A549 (cell line): ENCODE measurements around the gene DAGLA. TPM values are rescaled to one million over a fixed set of nuclear protein-coding genes. Genes with fewer than 3 reads are reported as not detected.

ENCODE experiments used
- ATAC-seq, 2 experiments: fragments of 200-7000 bp in 1 of 2; fragments of >200 bp in 1 of 2; cut with Nextera tagmentation in 1 of 2; cut with Tn5 transposase in 1 of 2; 3 replicates each; pipeline versions ENCODE4 v1.8.0 to v1.9.1; 2018 to 2020; ENCODE audit warnings: mild to moderate bottlenecking in 1 of 2, moderate library complexity in 1 of 2
- CTCF ChIA-PET: fragments of 300-600 bp; sonication (Branson Sonifier 250); formaldehyde crosslinking; extraction: SDS; loops from one replicate; lab custom pipeline; 2021; ENCODE audit warnings: antibody characterized with exemption, inconsistent platforms; lab: Yijun Ruan, JAX
- POLR2A ChIA-PET: fragments of 350-600 bp; formaldehyde crosslinking; extraction: SDS; loops from one replicate; lab custom pipeline; 2021; ENCODE audit warnings: antibody characterized with exemption, inconsistent platforms; lab: Yijun Ruan, JAX
- DNase-seq, 2 experiments: peaks; one replicate each; pipeline versions ENCODE4 v3.0.0 to v3.0.0-alpha.2; 2011 to 2016; ENCODE audit warnings: low read depth in 1 of 2, low spot score in 1 of 2
- FAIRE-seq: peaks from 2 replicates; lab custom pipeline; 2011; peaks lifted over from hg19 to GRCh38; lab: Jason Lieb, UNC
- H3K27ac ChIP-seq, 2 experiments: fragments of >200 bp; sonication (Bioruptor Twin); formaldehyde crosslinking; 3 replicates each; pipeline ENCODE4 v1.5.1; 2016 to 2017
- H3K4me1 ChIP-seq: fragments of >200 bp; sonication (Bioruptor Twin); formaldehyde crosslinking; 3 replicates; pipeline ENCODE4 v1.6.1; 2016
- H3K4me2 ChIP-seq: fragments of >200 bp; sonication (Bioruptor Twin); formaldehyde crosslinking; 3 replicates; pipeline ENCODE4 v1.6.1; 2016
- H3K4me3 ChIP-seq: fragments of >200 bp; sonication (Bioruptor Twin); formaldehyde crosslinking; 3 replicates; pipeline ENCODE4 v1.5.1; 2016
- H3K9me3 ChIP-seq: fragments of >200 bp; sonication (Bioruptor Twin); formaldehyde crosslinking; 3 replicates; pipeline ENCODE4 v1.6.1; 2016
- BCL3 ChIP-seq: fragments of >200 bp; sonication (Bioruptor Twin); formaldehyde crosslinking; IDR thresholded peaks from 3 replicates; pipeline ENCODE4 v1.6.1; 2016
- BHLHE40 ChIP-seq: IDR thresholded peaks from 2 replicates; pipeline ENCODE4 v1.6.1; 2012; ENCODE audit warnings: low read depth, low read length, inconsistent platforms
- CEBPB ChIP-seq, 2 experiments: fragments of >200 bp in 1 of 2; sonication (Bioruptor Twin) in 1 of 2; formaldehyde crosslinking in 1 of 2; IDR thresholded peaks; 2 replicates each; pipeline ENCODE4 v1.6.1; 2012 to 2016
- CHD2 ChIP-seq: fragments of 150-350 bp; IDR thresholded peaks from 2 replicates; pipeline ENCODE4 v1.6.1; 2014; ENCODE audit warnings: low read length; ENCODE audit not compliant: partially characterized antibody
- EHF ChIP-seq: fragments of 250-450 bp; sonication (Bioruptor Pico); IDR thresholded peaks from 2 replicates; pipeline ENCODE4 v1.5.0; 2020; ENCODE audit warnings: mild to moderate bottlenecking
- ELK1 ChIP-seq: fragments of 150-350 bp; IDR thresholded peaks from 2 replicates; pipeline ENCODE4 v1.6.1; 2014; ENCODE audit warnings: low read depth, mild to moderate bottlenecking, low read length
- EP300 ChIP-seq, 2 experiments: fragments of >200 bp; sonication (Bioruptor Twin); formaldehyde crosslinking; IDR thresholded peaks; 2 replicates in 1 of 2; 3 replicates in 1 of 2; pipeline ENCODE4 v1.6.1; 2016 to 2017
- ESRRA ChIP-seq: fragments of 150-350 bp; IDR thresholded peaks from 2 replicates; pipeline ENCODE4 v1.6.1; 2014; ENCODE audit warnings: mild to moderate bottlenecking, low read length, borderline replicate concordance
- FOSL2 ChIP-seq, 2 experiments: fragments of 450-650 bp in 1 of 2; fragments of >200 bp in 1 of 2; sonication (Bioruptor Twin) in 1 of 2; formaldehyde crosslinking; IDR thresholded peaks; 2 replicates each; pipeline versions ENCODE4 v1.5.0 to v1.6.1; 2016 to 2020; ENCODE audit warnings: mild to moderate bottlenecking in 1 of 2, moderate library complexity in 1 of 2
- FOXS1 ChIP-seq: fragments of 250-450 bp; sonication (Bioruptor Pico); IDR thresholded peaks from 2 replicates; pipeline ENCODE4 v1.5.0; 2020; ENCODE audit warnings: mild to moderate bottlenecking, moderate library complexity
- HES2 ChIP-seq: fragments of >200 bp; sonication (Bioruptor Twin); formaldehyde crosslinking; IDR thresholded peaks from 2 replicates; pipeline ENCODE4 v1.6.1; 2016
- HEYL ChIP-seq: fragments of 250-450 bp; sonication (Bioruptor Pico); IDR thresholded peaks from 2 replicates; pipeline ENCODE4 v1.8.0; 2021; ENCODE audit warnings: mild to moderate bottlenecking, moderate library complexity
- HOXB5 ChIP-seq: fragments of 250-450 bp; sonication (Bioruptor Pico); IDR thresholded peaks from 2 replicates; pipeline ENCODE4 v1.5.0; 2020; ENCODE audit warnings: mild to moderate bottlenecking, moderate library complexity
- JUN ChIP-seq, 2 experiments: fragments of >200 bp; sonication (Bioruptor Twin); formaldehyde crosslinking; IDR thresholded peaks; 2 replicates in 1 of 2; 3 replicates in 1 of 2; pipeline ENCODE4 v1.6.1; 2016 to 2017
- JUNB ChIP-seq: fragments of >200 bp; sonication (Bioruptor Twin); formaldehyde crosslinking; IDR thresholded peaks from 2 replicates; pipeline ENCODE4 v1.6.1; 2016
- KDM1A ChIP-seq: fragments of 200-600 bp; sonication (generic); IDR thresholded peaks from 2 replicates; pipeline ENCODE4 v1.6.1; 2016; ENCODE audit warnings: low read depth, mild to moderate bottlenecking
- KDM5A ChIP-seq: fragments of 200-600 bp; sonication (generic); IDR thresholded peaks from 2 replicates; pipeline ENCODE4 v1.6.1; 2016; ENCODE audit warnings: antibody characterized with exemption, mild to moderate bottlenecking
- MAFK ChIP-seq: fragments of 450-650 bp; IDR thresholded peaks from 2 replicates; pipeline ENCODE4 v1.6.1; 2014; ENCODE audit not compliant: partially characterized antibody
- MAX ChIP-seq: IDR thresholded peaks from 2 replicates; pipeline ENCODE4 v1.6.1; 2012
- NFE2L2 ChIP-seq: fragments of 150-350 bp; conservative IDR thresholded peaks from 2 replicates; pipeline ENCODE4 v1.6.1; 2014; ENCODE audit warnings: low read length
- NR3C1 ChIP-seq: fragments of >200 bp; sonication (Bioruptor Twin); formaldehyde crosslinking; IDR thresholded peaks from 3 replicates; pipeline ENCODE4 v1.6.1; 2017
- PHF8 ChIP-seq: fragments of 200-600 bp; sonication (generic); IDR thresholded peaks from 2 replicates; pipeline ENCODE4 v1.6.1; 2016; ENCODE audit warnings: low read depth, mild to moderate bottlenecking, antibody characterized with exemption, moderate library complexity, borderline replicate concordance
- POLR2A ChIP-seq: IDR thresholded peaks from 2 replicates; pipeline ENCODE4 v1.6.1; 2012; ENCODE audit warnings: mild to moderate bottlenecking, low read length
- POLR2AphosphoS2 ChIP-seq: conservative IDR thresholded peaks from 2 replicates; pipeline ENCODE4 v1.6.1; 2012; ENCODE audit warnings: low read length, improper control_type of control experiment, inconsistent platforms
- RAD21 ChIP-seq, 2 experiments: fragments of >200 bp in 1 of 2; sonication (Bioruptor Twin) in 1 of 2; formaldehyde crosslinking in 1 of 2; IDR thresholded peaks in 1 of 2; conservative IDR thresholded peaks in 1 of 2; 2 replicates in 1 of 2; 3 replicates in 1 of 2; pipeline ENCODE4 v1.6.1; 2012 to 2018; ENCODE audit warnings: inconsistent platforms in 1 of 2
- RARB ChIP-seq: fragments of 250-450 bp; sonication (Bioruptor Pico); IDR thresholded peaks from 2 replicates; pipeline ENCODE4 v1.8.0; 2021; ENCODE audit warnings: mild to moderate bottlenecking, moderate library complexity
- RNF2 ChIP-seq: fragments of 200-600 bp; sonication (generic); IDR thresholded peaks from 2 replicates; pipeline ENCODE4 v1.6.1; 2016; ENCODE audit warnings: low read depth, mild to moderate bottlenecking, antibody characterized with exemption, moderate library complexity, borderline replicate concordance
- TFCP2L1 ChIP-seq: fragments of 250-450 bp; sonication (Bioruptor Pico); IDR thresholded peaks from 2 replicates; pipeline ENCODE4 v1.5.0; 2021; ENCODE audit warnings: mild to moderate bottlenecking
- ZFP36 ChIP-seq: fragments of 450-650 bp; IDR thresholded peaks from 2 replicates; pipeline ENCODE4 v1.6.1; 2014; ENCODE audit warnings: borderline replicate concordance; ENCODE audit not compliant: partially characterized antibody
- ZNF302 ChIP-seq: fragments of 250-450 bp; sonication (Bioruptor Pico); IDR thresholded peaks from 2 replicates; pipeline ENCODE4 v1.9.0; 2021; ENCODE audit warnings: inconsistent platforms, mild to moderate bottlenecking, moderate library complexity
- WGBS: methylation state at CpG from one replicate; pipeline ENCODE4 v1.1.6; 2017; ENCODE audit errors: missing lambda C conversion rate; 5-methylcytosine and 5-hydroxymethylcytosine counted together
- polyA plus RNA-seq, 4 experiments: library from polyadenylated mRNA; depleted of rRNA in 3 of 4; stranded (reverse); fragments of >200 nt; fragmentation: RNase III in 1 of 4; extraction: RNeasy Plus Mini Kit Qiagen cat#74134 plus additional on column Dnase treatment in 1 of 4; gene quantifications; 2 replicates in 3 of 4; 3 replicates in 1 of 4; pipeline ENCODE4 v1.2.3, GENCODE V29; 2011 to 2017

DAGLA gene
- polyA plus RNA-seq, 2 of the 4 experiments (the other 2 are of a cell fraction): 0.93 to 2.5 TPM

- DNase-seq: no peak
- Histone ChIP-seq H3K4me2 (no peak overlapping the region), H3K27ac (no peak overlapping the region), H3K9me3 (no peaks in the 10 kb centered on the region), H3K4me1 (no peaks in the 10 kb centered on the region), H3K4me3 (no peak overlapping the region)
- POLR2A ChIA-PET: no interaction called here
- CTCF ChIA-PET: interaction anchor here (0.6 to 2.1 kb wide), 8 partner anchors 9 to 211 kb away, joined by 3 to 26 read pairs (median 4); no protein-coding TSS in a partner anchor
- FAIRE-seq: no peak
- TF ChIP-seq KDM5A: no peak
- TF ChIP-seq MAX: no peak
- no peak for TF ChIP-seq KDM1A
- TF ChIP-seq TFCP2L1 (CRISPR knock-in tag): no peak
- TF ChIP-seq BCL3: no peak
- no peak for TF ChIP-seq NFE2L2
- no peak for TF ChIP-seq POLR2A
- no peak for TF ChIP-seq HEYL (CRISPR knock-in tag)
- no peak for TF ChIP-seq JUN (IDR thresholded peaks at IDR 0.05)
- no peak for TF ChIP-seq ZNF302 (CRISPR knock-in tag)
- no peak for TF ChIP-seq BHLHE40
- TF ChIP-seq ESRRA: no peak
- TF ChIP-seq RAD21 (conservative IDR thresholded peaks at IDR 0.05 in 1 of 2, IDR thresholded peaks at IDR 0.05 in 1 of 2): no peak
- 64% methylated on average over 3 of the region's 3 CpGs for WGBS
- ATAC-seq: no peak
Observed at GRCh38 chr11:61647529-61647928, 32.7 kb upstream of the DAGLA start.

- no peak overlapping the region for H3K27ac ChIP-seq
- H3K4me2 ChIP-seq: no peak overlapping the region
- H3K4me3 ChIP-seq: no peak overlapping the region
- peaks cover 18% of the 10 kb centered on the region for H3K4me1 ChIP-seq
- WGBS: 92% methylated on average over 12 of the region's 17 CpGs
- CTCF ChIA-PET: interaction anchor here (0.6 to 3.1 kb wide), 9 partner anchors 12 to 173 kb away, joined by 3 to 21 read pairs (median 4); partner anchors contain the start of gene LRRC10B
- DNase-seq: no peak
- H3K9me3 ChIP-seq: no peaks in the 10 kb centered on the region
- TF ChIP-seq RNF2 (no peak), PHF8 (no peak), RARB (CRISPR knock-in tag) (no peak), MAFK (peak; percentile 99), ELK1 (no peak)
- POLR2A ChIA-PET: no interaction called here
- no peak for FAIRE-seq
- no peak for ATAC-seq
Observed at GRCh38 chr11:61650781-61651571, 29.2 kb upstream of the DAGLA start.

GRCh38 chr11:61652135-61652534 lies 28.1 kb upstream of the DAGLA start:
- H3K9me3 ChIP-seq: no peaks in the 10 kb centered on the region
- H3K4me2 ChIP-seq: no peak overlapping the region
- ATAC-seq: no peak
- DNase-seq: no peak
- CTCF ChIA-PET: interaction anchor here (1.1 to 1.8 kb wide), 3 partner anchors 81 to 135 kb away, joined by 3 to 5 read pairs (median 4); no protein-coding TSS in a partner anchor
- H3K4me1 ChIP-seq: peaks cover 29% of the 10 kb centered on the region
- H3K27ac ChIP-seq: no peak overlapping the region
- POLR2A ChIA-PET: no interaction called here
- no peak for FAIRE-seq
- H3K4me3 ChIP-seq: no peak overlapping the region
- 55% methylated on average over 1 of the region's 1 CpG for WGBS
- TF ChIP-seq FOSL2 (IDR thresholded peaks at IDR 0.05) (no peak), FOSL2 (CRISPR knock-in tag; IDR thresholded peaks at IDR 0.05) (no peak), FOXS1 (CRISPR knock-in tag) (no peak), CHD2 (no peak), ZFP36 (no peak), BCL3 (no peak), ESRRA (no peak), JUNB (no peak), HOXB5 (CRISPR knock-in tag) (no peak), NR3C1 (no peak), EHF (CRISPR knock-in tag) (no peak), CEBPB (IDR thresholded peaks at IDR 0.05) (no peak), POLR2AphosphoS2 (no peak), EP300 (IDR thresholded peaks at IDR 0.05) (no peak), ELK1 (no peak), HES2 (no peak)
